Measurements from ENCODE around the gene POLD3. TPM values are rescaled to one million over a fixed set of nuclear protein-coding genes. Genes with fewer than 3 reads are reported as not detected.
A peak's percentile ranks its signal among the peaks of the same experiment; 100 is the strongest.

Gene POLD3
- 6.2 TPM for total RNA-seq
- long read RNA-seq, transcript POLD3-201 (12 exons, 3,821 nt), result major isoform, 5 of 6 reads
- long read RNA-seq, partial matches to known transcripts, result 0 of 6 reads
- long read RNA-seq, other reads (novel, unspliced or antisense), result 0 of 6 reads

- peaks cover 27% of the 10 kb centered on the region for H3K36me3 ChIP-seq
- H3K4me3 ChIP-seq, result peak within 1 kb of the TSS; percentile 91
- H3K27ac ChIP-seq (replicated peaks), result peak within 1 kb of the TSS; percentile 81
- H3K9me3 ChIP-seq (replicated peaks), result no peaks in the 10 kb centered on the region
- peak; percentile 94 for DNase-seq
- peaks cover 23% of the 10 kb centered on the region for H3K4me1 ChIP-seq
- intact Hi-C loops (cut with micrococcal nuclease), result no loop called here
- no peak for TF ChIP-seq CTCF (IDR thresholded peaks at IDR 0.05; ENCODE audit: borderline replicate concordance)
- no peaks in the 10 kb centered on the region for H3K27me3 ChIP-seq (ENCODE audit: low read depth)
Measured at GRCh38 chr11:74592441-74593362, at the start of gene POLD3. Gene POLD3 (plus strand): TSS chr11:74592582. CDS start chr11:74592659, 77 bp downstream.

GRCh38 chr11:74543991-74544390, 48.4 kb upstream of the POLD3 start:
- H3K4me1 ChIP-seq, result no peaks in the 10 kb centered on the region
- H3K27me3 ChIP-seq (ENCODE audit: low read depth), result no peaks in the 10 kb centered on the region

GRCh38 chr11:74546752-74547151, 45.6 kb upstream of the POLD3 start:
- H3K4me3 ChIP-seq, result no peak overlapping the region
- H3K9me3 ChIP-seq (replicated peaks), result no peaks in the 10 kb centered on the region
- no peak for TF ChIP-seq CTCF (IDR thresholded peaks at IDR 0.05; ENCODE audit: borderline replicate concordance)
- H3K4me1 ChIP-seq, result peaks cover 8% of the 10 kb centered on the region
- H3K27ac ChIP-seq (replicated peaks), result no peak overlapping the region
- no peaks in the 10 kb centered on the region for H3K36me3 ChIP-seq
- DNase-seq, result no peak
- H3K27me3 ChIP-seq (ENCODE audit: low read depth), result no peaks in the 10 kb centered on the region
- intact Hi-C loops (cut with micrococcal nuclease), result no loop called here

More at GRCh38 chr11:74543991-74544390, 48.4 kb upstream of the POLD3 start:
- Histone ChIP-seq H3K4me3 (no peak overlapping the region), H3K27ac (replicated peaks) (no peak overlapping the region), H3K9me3 (replicated peaks) (no peaks in the 10 kb centered on the region), H3K36me3 (no peaks in the 10 kb centered on the region)
- TF ChIP-seq CTCF (IDR thresholded peaks at IDR 0.05; ENCODE audit: borderline replicate concordance), result no peak
- intact Hi-C loops (cut with micrococcal nuclease), result no loop called here
- no peak for DNase-seq

GRCh38 chr11:74550991-74551753, 41.2 kb upstream of the POLD3 start:
- DNase-seq, result no peak
- intact Hi-C loops (cut with micrococcal nuclease), result no loop called here
- H3K9me3 ChIP-seq (replicated peaks), result no peaks in the 10 kb centered on the region
- H3K4me3 ChIP-seq, result no peak overlapping the region
- no peak for TF ChIP-seq CTCF (IDR thresholded peaks at IDR 0.05; ENCODE audit: borderline replicate concordance)
- H3K4me1 ChIP-seq, result peaks cover 10% of the 10 kb centered on the region
- H3K27me3 ChIP-seq (ENCODE audit: low read depth), result no peaks in the 10 kb centered on the region
- no peak overlapping the region for H3K27ac ChIP-seq (replicated peaks)
- H3K36me3 ChIP-seq, result no peaks in the 10 kb centered on the region

- H3K36me3 ChIP-seq, result no peaks in the 10 kb centered on the region
- no peaks in the 10 kb centered on the region for H3K27me3 ChIP-seq (ENCODE audit: low read depth)
- peaks cover 10% of the 10 kb centered on the region for H3K4me1 ChIP-seq
- no peak overlapping the region for H3K4me3 ChIP-seq
- intact Hi-C loops (cut with micrococcal nuclease), result no loop called here
- no peak for DNase-seq
- H3K27ac ChIP-seq (replicated peaks), result no peak overlapping the region
- no peaks in the 10 kb centered on the region for H3K9me3 ChIP-seq (replicated peaks)
- no peak for TF ChIP-seq CTCF (IDR thresholded peaks at IDR 0.05; ENCODE audit: borderline replicate concordance)
Measured at GRCh38 chr11:74551754-74552145, 40.6 kb upstream of the POLD3 start.
